K562 (cell line): ENCODE results near the gene ITGB2. TPM values are rescaled to one million over a fixed set of nuclear protein-coding genes. Genes with fewer than 3 reads are reported as not detected.

Experiments used
- AFF4 ChIP-seq: sonication (generic); formaldehyde crosslinking; IDR thresholded peaks from 2 replicates; pipeline ENCODE4 v1.8.0; 2023; ENCODE audit warnings: mild to moderate bottlenecking, missing genetic modification reagents
- ATF6 ChIP-seq: sonication (generic); formaldehyde crosslinking; IDR thresholded peaks from 2 replicates; pipeline ENCODE4 v1.4.0; 2020; ENCODE audit warnings: mild to moderate bottlenecking, missing genetic modification reagents
- BDP1 ChIP-seq: IDR thresholded peaks from 3 replicates; pipeline ENCODE4 v1.6.1; 2011; ENCODE audit not compliant: insufficient read length, insufficient read depth
- CLOCK ChIP-seq: fragments of 250-450 bp; sonication (Bioruptor Pico); IDR thresholded peaks from 2 replicates; pipeline ENCODE4 v1.4.0; 2020; ENCODE audit warnings: mild to moderate bottlenecking, moderate library complexity, borderline replicate concordance
- GTF2A2 ChIP-seq: IDR thresholded peaks from 2 replicates; pipeline ENCODE4 v1.6.1; 2016; ENCODE audit warnings: mild to moderate bottlenecking, missing genetic modification characterization, missing compliant biosample characterization
- HNRNPL ChIP-seq: fragments of 200-400 bp; formaldehyde crosslinking; IDR thresholded peaks from 2 replicates; pipeline ENCODE4 v1.6.1; 2017; ENCODE audit warnings: low read depth, mild to moderate bottlenecking, low read length
- KLF13 ChIP-seq: fragments of 450-650 bp; IDR thresholded peaks from 2 replicates; pipeline ENCODE4 v1.6.1; 2016; ENCODE audit warnings: missing genetic modification characterization, low read depth, mild to moderate bottlenecking, missing compliant biosample characterization, moderate library complexity, borderline replicate concordance
- NFIC ChIP-seq: fragments of 450-650 bp; IDR thresholded peaks from 2 replicates; pipeline ENCODE4 v1.6.1; 2017; ENCODE audit warnings: mild to moderate bottlenecking, inconsistent platforms
- POLR2AphosphoS2 ChIP-seq: IDR thresholded peaks from 2 replicates; pipeline ENCODE4 v1.6.1; 2012; ENCODE audit warnings: low read length, improper control_type of control experiment
- SMARCA4 ChIP-seq: fragments of 450-650 bp; IDR thresholded peaks from 2 replicates; pipeline ENCODE4 v1.6.1; 2016
- SMARCA5 ChIP-seq: fragments of 450-650 bp; IDR thresholded peaks from 2 replicates; pipeline ENCODE4 v1.6.1; 2016
- SP2 ChIP-seq: IDR thresholded peaks from 2 replicates; pipeline ENCODE4 v1.6.1; 2011; ENCODE audit warnings: mild to moderate bottlenecking, low read depth, low read length, moderate library complexity; ENCODE audit not compliant: poor library complexity, severe bottlenecking; ENCODE audit errors: extremely low read depth
- TAL1 ChIP-seq: fragments of 450-650 bp; IDR thresholded peaks from 2 replicates; pipeline ENCODE4 v1.6.1; 2016; ENCODE audit warnings: mild to moderate bottlenecking
- TBL1XR1 ChIP-seq, 2 experiments: IDR thresholded peaks; 2 replicates each; pipeline ENCODE4 v1.6.1; 2012; ENCODE audit warnings: improper control_type of control experiment in 2 of 2, low read length in 2 of 2, mild to moderate bottlenecking in 1 of 2
- ZNF146 ChIP-seq: IDR thresholded peaks from one replicate; pipeline ENCODE4 v1.6.1; 2018; ENCODE audit warnings: missing compliant biosample characterization; ENCODE audit not compliant: unreplicated experiment
- ZNF436 ChIP-seq: fragments of 250-450, 450-650 bp; sonication (Bioruptor Pico); formaldehyde crosslinking; IDR thresholded peaks from 2 replicates; pipeline ENCODE4 v1.7.0; 2020; ENCODE audit warnings: mild to moderate bottlenecking
- polyA plus RNA-seq, 8 experiments: library from polyadenylated mRNA; depleted of rRNA in 4 of 8; stranded (reverse) in 5 of 8; unstranded in 3 of 8; fragments of >200 nt; fragmentation: Nextera tagmentation in 2 of 8; fragmentation: Illumina TruSeq in 1 of 8; extraction: Ambion mirVana in 2 of 8; extraction: Trizol in 1 of 8; gene quantifications; 2 replicates each; pipeline versions ENCODE4 v1.2.1 to v1.2.3, GENCODE V29; 2011 to 2014; ENCODE audit warnings: inconsistent platforms in 1 of 8, missing spikeins in 1 of 8
- total RNA-seq, 7 experiments: library from RNA; depleted of rRNA in 6 of 7; stranded (reverse); fragments of >200 nt in 6 of 7; fragmentation: Illumina TruSeq in 2 of 7; extraction: Trizol in 2 of 7; gene quantifications; 2 replicates each; pipeline versions ENCODE4 v1.2.1 to v1.2.3, GENCODE V29; 2011 to 2021; ENCODE audit warnings: low replicate concordance in 1 of 7
- TF ChIP-seq, protein P1 (sequence below): fragments of 250-450 bp; sonication (Bioruptor Pico); IDR thresholded peaks from 2 replicates; pipeline ENCODE4 v1.4.0; 2020; ENCODE audit warnings: borderline replicate concordance

The ITGB2 gene
- total and polyA plus RNA-seq, 9 of the 15 experiments (the other 6 are each of a cell fraction or from before 2014, with no cell fraction given) = 0.07 to 1.3 (median 0.51) TPM; not detected in 2

DNA sequence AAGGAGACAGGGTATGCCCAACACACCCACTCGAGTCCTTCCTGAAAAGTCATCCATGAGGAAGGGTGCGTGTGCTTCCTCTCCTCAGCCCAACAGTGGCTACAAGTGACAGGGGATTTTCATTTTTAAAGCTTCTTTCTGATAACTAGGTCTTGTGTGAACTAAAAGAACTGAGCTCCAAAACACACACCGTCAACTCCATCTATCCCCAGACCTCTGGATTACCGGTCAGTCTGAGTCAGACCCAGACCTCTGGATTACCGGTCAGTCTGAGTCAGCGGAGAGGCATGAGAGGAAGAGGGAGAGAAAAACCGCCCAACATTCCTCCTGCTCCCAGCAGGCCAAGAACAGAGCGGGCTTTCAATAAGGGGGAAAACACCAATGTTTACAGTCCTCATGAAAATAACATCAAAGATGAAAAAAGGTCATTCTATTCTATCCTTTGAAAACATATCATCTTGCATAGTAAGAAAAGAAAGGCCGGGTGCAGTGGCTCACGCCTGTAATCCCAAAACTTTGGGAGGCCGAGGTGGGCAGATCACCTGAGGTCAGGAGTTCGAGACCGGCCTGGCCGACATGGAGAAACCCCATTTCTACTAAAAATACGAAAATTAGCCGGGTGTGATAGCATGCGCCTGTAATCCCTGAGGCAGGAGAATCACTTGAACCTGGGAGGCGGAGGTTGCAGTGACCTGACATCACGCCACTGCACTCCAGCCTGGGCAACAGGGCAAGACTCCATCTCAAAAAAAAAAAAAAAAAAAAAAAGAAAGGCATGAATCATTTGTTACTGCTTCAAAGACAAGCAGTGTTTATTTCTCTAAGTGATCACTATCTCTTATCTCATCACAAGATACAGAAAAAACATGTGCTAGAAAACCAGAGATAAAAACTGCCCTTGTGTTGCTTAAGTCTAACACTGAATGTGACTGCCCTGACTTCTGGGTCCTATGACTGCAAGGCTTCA lies 50.6 kb downstream of the ITGB2 start (continued):
- TF ChIP-seq AFF4 (no peak), ATF6 (CRISPR knock-in tag) (no peak), CLOCK (no peak), KLF13 (no peak), NFIC (no peak), HNRNPL (no peak), SP2 (no peak), TBL1XR1 (IDR thresholded peaks at IDR 0.05; ENCODE audit: low read length in 2 of 2) (no peak), POLR2AphosphoS2 (no peak), ZNF436 (CRISPR knock-in tag) (no peak), SMARCA5 (0 out of 2 replicates have a peak, but pooled peaks have one; percentile 12), GTF2A2 (tag) (no peak), ZNF146 (CRISPR knock-in tag) (no peak), SMARCA4 (peak; percentile 91), TAL1 (no peak; the same call in none of the 2 replicates), BDP1 (no peak)
- TF ChIP-seq, protein P1, sequence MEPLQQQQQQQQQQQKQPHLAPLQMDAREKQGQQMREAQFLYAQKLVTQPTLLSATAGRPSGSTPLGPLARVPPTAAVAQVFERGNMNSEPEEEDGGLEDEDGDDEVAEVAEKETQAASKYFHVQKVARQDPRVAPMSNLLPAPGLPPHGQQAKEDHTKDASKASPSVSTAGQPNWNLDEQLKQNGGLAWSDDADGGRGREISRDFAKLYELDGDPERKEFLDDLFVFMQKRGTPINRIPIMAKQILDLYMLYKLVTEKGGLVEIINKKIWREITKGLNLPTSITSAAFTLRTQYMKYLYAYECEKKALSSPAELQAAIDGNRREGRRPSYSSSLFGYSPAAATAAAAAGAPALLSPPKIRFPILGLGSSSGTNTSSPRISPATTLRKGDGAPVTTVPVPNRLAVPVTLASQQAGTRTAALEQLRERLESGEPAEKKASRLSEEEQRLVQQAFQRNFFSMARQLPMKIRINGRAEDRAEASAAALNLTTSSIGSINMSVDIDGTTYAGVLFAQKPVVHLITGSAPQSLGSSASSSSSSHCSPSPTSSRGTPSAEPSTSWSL (CRISPR knock-in tag) = no peak
